Measurements from ENCODE around the gene CARD8.
A peak's percentile ranks its signal among the peaks of the same experiment; 100 is the strongest.

CARD8 gene

DNA sequence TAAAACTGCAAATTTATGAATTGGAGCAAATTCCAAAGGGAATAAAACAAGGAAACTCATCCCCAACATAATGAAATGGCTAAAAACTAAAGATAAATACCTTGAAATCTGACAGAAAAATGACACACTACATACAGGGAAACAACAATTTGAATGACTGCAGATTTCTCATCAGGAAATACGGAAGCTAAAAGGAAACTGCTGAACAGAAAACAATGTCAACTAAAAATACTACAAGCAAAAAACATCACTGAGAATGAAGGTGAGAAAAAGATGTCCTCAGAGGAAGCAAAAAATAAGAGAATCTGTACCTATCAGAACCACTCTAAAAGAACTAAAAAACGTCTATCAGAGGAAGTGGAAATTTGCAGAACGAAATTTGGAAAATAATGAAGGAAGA is 45.7 kb downstream of the CARD8 start:
- no peak for DNase-seq (ENCODE audit: low read depth, low spot score)

DNA sequence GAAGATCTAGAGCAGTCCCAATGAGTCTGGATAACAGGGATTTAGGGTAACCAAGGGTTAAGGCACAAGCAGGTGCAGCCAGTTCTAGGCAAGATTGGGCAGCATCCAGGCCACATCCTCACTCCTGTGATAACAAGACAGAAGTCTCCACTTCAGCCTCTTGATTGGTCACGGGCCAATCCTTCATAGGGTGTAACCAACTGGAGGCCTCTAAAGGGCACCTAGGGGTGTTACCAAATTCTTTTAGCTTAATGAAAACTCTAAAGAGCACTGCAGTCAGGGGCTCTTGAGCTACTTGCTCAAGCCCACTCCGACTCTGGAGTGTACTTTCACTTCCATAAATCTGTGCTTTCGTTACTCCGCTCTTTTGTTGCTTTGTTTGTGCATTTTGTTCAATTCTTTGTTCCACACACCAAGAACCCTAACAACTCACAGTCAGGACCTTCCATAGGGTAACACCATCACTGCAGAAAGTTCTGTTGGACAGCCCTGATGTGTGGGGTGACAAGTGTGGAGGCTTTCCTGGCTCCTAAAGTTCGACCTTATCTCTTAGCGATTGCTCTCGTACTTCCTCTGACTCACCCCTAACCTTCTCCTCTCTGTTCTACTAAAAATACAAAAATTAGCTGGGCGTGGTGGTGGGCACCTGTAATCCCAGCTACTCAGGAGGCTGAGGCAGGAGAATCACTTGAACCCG is 49.2 kb downstream of the CARD8 start:
- DNase-seq (ENCODE audit: low read depth, low spot score) = no peak

DNA sequence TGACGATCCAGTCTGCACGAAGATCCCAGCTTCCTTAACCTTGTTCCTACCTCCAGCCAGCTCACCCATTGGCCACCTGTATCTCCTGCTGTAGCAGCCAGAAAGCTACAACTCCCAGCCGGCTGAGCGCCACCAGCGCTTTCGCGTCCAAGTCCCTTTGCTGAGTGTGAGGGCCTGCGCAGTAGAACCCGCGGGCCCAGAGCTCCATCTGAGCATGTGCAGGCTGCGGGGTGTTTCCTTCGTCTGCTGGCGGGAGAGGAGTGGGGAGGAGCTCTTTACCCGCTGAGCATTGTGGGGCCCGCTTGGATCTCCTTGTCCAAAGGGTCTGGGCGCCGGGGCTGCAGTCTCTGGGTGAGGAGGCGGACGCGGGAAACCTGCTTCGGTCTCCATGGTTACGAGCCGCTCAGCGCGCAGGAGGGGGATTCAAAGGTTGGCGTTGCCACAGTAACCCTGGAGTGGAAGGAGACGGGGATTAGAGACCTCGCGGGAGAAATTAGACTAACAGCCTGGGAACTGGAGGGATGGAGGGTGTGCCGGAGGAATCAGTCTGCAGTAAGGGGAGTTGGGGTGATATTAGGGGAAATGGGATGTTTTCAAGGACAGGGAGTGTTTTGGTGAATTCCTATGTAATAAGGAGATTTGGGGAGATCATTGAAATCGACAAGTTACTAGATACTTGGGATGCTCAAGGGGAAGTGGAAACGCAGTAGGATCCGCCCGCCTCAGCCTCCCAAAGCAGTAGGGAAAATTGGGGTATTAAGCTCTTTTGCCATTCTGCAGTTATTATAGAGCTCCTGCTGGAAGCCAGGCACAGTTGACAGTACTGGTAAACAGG is 51.7 kb downstream of the CARD8 start:
- peak; percentile 100 for DNase-seq (ENCODE audit: low read depth, low spot score)

DNA sequence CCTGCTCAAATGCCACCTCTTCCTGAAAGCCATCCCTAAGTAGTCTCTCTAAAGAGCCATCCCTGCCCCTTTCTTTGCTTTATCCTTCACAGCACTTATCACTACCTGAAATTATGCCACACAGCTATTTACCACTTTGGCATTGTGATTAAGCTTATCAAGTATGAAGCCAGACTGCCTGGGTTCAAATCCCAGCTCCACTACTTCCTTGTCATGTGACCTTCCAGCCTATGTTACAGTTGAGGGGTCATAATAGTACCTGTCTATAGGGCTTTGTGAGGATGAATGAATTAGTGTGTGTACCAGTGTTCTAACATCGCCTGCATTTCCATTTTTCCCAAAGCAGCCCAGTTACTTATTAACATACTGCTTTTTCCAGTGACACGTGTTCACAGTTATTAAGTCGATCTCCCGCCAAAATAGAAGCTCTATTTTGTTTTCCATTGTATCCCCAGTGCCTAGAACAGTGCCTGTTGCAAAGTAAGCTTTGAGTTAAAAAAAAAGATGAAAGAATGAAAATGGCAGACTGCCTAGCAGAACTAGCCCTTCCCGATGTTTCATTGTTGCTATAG is 52.4 kb downstream of the CARD8 start:
- DNase-seq (ENCODE audit: low read depth, low spot score) = no peak

DNA sequence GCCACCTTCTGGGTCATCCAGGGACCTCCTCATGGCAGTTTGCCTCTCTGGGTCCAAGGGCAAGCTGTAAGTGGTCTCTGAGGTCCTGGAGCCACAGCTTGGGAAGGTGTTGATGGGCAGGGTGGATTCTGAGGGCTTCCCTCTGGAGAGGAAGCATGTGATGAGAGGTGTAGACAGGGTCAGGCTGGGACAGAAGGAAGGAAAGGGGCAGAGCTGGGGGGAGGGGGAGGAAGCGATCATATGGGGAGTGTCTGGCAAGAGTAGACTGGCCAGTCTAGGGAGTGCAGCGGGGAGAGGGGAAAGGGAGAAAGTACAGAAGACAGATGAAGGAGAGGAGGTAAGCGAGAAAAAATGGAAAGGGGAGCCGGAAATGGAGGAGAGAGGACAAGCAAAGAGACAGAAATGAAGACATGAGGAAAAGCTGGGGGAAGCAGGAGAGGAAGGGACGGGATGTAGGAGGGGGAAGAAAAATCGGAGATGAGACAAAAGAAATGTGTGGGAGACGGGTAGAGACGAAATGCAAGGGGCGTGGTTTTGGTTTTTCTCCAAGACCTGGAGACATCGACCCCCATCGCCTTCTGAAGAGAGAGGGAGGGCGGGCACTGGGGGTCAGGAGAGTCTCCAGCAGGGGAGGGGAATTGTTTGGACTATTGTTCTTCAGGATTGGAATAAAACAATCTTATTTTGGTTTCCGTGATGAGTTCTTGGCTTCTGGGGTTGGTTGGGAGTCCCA is 58.6 kb downstream of the CARD8 start:
- DNase-seq (ENCODE audit: low read depth, low spot score) = peak; percentile 22

DNA sequence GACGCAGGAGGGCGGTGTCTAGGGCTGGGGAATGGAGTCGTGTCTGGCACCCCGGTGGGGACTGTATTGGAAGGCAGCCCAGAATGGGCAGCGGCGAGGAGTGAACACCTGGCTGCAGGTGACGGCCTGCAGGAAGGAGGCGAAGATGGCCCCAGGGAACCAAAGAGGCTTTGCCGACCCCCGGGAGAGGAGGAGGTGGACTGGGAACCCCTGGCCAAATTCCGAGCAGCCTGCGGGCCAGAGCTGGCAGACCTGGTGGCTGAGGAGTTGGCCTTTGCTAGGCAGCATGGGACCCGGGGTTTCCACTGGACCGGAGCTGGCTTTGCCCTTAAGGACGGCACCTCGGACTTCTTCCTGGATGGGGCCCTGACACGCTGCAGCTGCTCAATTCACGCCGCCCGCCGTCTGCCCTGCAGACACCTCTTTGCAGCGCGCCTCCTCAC is 59.4 kb downstream of the CARD8 start:
- DNase-seq (ENCODE audit: low read depth, low spot score) = peak; percentile 12

DNA sequence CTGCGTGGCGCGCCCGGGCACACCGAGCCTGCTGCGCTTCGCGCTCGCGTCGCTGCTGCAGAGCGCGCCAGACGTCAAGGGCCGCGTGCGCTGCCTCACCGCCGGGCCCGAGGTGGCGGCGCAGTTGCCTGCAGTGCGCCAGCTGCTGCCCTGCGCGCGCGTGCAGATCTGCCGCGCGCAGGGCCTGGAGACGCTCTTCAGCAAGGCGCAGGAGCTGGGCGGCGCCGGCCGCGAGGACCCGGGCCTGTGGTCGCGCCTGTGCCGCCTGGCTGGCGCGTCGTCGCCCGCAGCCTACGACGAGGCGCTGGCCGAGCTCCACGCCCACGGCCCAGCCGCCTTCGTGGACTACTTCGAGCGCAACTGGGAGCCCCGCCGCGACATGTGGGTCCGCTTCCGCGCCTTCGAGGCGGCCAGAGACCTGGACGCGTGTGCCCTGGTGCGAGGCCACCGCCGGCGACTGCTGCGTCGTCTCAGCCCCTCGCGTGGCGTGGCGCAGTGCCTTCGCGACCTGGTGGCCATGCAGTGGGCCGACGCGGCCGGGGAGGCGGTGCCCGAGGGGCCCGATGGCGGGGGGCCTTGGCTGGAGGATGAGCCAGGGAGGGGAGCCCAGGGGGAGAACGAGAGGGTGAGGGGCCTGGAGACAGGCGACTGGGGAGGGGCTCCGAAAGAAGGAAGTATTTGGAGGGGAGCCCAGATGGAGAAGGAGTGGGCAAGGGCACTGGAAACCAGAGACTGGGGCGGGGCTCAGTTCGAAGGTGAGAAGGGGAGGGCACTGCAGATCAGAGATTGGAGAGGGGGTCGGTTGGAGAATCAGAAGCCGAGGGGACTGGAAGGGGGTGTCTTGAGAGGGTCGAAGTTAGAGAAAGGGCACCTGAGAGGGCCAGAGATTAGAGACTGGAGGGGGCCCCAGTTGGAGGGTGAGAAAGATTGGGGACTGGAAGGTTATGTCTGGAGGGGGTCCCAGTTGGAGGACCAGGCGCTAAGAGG is 60.6 kb downstream of the CARD8 start:
- peak; percentile 31 for DNase-seq (ENCODE audit: low read depth, low spot score)

DNA sequence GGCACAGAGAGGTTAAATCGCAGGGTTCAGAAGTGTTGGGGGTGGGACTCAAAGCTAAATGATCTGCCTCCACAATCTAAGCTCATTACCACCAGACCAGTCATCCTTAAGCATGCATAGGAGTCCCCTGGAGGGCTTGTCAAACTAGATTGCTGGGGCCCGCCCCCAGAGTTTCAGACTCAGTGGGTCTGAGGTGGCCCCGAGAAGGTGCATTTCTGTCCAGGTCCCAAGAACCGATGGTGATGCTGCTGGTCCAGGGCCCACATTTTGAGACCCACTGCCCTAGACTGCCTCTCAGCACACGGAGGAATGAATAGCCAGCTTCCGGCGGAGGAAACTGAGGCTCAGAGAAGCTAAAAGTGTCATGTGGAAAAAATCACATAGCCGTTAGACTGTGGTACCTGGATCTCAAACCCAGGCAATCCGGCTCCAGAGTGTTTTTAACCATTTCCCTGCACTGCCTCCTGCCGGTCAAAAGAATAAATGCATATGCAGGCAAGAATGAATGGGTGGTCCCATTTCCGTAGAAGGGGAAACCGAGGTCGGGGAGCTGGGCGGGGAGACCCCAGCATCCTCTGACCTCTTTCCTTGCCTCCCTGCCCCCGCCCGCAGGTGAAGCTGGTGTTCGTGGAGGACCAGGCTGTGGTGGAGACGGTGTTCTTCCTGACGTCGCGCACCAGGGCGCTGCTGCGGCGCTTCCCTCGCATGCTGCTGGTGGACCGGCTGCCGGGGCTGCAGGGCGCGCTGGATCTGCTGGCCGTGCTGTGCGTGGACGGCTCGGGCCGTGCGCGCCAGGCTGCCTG is 61.5 kb downstream of the CARD8 start:
- DNase-seq (ENCODE audit: low read depth, low spot score) = peak; percentile 30

DNA sequence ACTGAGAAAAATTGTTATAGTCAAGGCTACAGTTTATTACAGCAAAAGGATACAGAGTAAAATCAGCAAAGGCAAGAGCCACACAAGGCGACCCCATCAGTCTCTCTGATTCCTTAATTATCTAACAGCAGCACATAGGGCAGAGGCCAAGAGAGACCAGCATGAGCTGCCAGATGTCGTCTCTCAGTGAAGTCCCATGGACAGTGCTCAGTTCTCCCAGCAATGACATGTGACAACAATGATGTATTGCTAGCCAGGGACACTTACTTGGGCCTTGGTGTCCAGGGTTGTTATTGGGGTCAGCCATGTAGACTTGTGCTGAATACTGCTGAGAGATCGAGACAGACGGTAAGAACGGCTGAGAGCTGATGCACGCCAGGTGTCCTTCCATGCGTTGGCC is 63.0 kb downstream of the CARD8 start:
- no peak for DNase-seq (ENCODE audit: low read depth, low spot score)

DNA sequence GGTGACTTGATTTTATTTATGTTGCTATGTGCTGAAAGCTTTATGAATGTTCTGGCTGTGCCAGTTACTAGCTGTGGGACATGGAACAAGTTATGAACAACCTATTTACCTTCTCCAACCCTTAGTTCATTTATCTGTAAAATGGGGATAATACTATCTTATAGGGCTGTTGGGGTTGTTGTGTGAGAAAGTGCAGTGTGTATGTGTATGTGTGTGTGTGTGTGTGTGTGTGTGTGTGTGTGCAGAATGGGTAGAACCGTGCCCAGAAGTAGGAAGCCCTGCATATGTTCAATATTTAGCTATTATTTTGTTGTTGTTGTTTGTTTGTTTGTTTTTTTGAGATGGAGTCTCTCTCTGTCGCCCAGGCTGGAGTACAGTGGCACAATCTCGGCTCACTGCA is 64.8 kb downstream of the CARD8 start:
- DNase-seq (ENCODE audit: low read depth, low spot score) = no peak

DNA sequence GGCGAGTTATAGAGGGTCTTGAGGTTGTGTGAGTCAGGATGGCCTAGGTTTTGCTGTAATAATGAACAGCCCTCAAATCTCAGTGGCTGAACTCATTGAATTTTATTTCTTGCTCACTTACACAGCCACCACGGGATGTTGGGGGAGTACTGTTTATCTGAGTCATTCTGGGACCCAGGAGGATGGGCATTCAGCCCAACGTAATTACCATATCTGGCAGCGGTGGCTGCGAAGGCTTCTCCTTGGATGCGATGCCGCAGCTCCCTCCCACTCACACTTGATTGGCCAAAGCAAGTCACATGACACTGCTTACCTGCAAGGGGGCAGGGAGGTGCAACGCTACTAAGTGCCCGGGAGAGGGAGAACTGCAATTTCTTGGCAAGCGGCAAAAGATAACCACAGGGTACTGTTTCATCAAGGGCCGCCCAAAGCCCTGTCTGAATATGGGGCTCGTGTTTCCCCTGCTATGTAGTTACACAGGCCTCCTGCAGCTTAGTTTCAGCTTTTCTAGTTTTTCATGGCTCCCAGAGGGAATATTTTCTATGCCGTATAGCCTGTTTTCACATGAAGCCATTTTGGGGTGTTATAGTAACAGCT is 65.3 kb downstream of the CARD8 start:
- peak; percentile 96 for DNase-seq (ENCODE audit: low read depth, low spot score)

DNA sequence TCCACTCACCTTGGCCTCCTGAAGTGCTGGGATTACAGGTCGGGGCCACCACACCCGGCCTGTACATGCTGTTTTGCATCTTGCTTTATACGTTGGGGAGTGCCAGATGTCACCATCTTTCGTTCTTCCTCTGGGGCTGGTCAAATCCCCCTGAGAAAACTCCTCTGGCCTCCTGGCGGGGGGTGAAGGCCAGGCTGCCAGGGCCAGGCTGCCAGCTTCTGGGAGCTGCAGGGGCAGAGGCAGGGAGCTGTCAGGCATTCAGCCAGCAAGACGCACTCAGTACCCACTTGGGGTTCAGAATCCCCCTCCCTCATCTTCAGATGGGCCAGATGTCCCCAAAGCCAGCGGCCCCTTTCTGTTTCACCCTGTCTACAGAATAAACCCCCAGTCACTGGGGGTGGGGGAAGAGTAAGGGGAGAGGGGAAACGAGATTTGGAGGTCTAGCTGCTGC is 69.1 kb downstream of the CARD8 start:
- no peak for DNase-seq (ENCODE audit: low read depth, low spot score)

DNA sequence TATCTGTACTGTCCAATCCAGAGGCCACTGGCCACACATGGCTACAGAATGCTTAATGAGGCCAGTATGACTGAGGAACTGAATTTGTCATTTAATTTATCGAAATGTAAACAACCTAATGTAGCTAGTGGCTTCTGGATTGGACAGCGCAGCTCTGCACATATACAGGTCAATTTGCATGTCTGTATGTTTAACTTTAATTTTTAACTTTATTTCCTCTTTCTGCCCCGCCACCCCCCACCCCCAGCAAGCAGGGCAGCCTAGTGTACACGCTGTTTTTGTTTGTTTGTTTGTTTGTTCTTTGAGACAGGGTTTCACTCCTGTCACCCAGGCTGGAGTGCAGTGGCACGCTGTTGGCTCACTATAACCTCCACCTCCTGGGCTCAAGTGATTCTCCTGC is 69.7 kb downstream of the CARD8 start:
- no peak for DNase-seq (ENCODE audit: low read depth, low spot score)

DNA sequence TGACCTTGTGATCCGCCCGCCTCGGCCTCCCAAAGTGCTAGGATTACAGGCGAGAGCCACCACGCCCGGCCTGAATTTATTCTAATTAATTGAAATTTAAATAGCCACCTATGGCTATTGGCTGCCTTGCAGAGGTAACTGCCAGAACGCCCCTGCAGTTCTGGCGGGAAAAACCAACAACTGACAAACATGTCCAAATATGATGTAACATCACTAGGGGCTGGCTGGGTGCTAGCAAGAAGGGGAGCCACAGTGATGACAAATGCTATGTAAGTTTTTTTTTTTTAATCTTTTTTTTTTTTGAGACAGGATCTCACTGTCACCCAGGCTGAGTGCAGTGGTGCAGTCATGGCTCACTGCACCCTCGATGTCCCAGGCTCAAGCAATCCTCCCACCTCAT is 72.4 kb downstream of the CARD8 start:
- DNase-seq (ENCODE audit: low read depth, low spot score) = no peak

DNA sequence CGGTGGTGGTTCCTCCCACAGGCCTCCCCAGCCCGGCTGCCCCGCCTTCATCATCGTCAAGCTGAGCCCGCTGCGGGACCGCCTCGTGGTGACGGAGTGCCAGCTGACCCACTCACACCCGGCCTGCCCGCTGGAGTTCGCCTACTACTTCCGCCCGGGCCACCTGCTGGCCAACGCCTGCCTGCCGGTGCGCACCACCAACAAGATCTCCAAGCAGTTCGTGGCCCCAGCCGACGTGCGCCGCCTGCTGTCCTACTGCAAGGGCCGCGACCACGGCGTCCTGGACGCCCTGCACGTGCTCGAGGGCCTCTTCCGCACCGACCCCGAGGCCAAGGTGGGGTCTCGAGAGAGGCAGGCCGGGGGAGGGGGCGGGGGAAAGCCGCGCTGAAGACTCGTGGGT is 73.3 kb downstream of the CARD8 start:
- DNase-seq (ENCODE audit: low read depth, low spot score) = peak; percentile 22

DNA sequence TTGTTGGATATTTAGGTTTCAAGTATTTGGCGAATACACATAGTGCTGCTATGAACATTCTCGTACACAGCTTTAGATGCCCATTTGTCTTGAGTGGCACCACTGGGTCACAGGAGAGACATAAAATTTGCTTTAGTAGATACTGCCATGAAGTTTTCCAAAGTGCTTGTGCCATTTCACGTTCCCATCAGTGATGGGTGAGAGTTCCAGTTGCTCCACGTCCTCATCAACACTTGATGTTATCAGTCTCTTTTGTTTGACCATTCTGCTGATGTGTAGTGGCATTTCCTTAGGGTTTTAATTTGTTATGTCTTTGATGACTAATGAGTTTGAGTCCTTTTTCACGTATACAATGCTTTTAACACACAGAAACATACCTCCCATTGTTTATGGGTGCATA is 74.2 kb downstream of the CARD8 start:
- no peak for DNase-seq (ENCODE audit: low read depth, low spot score)

DNA sequence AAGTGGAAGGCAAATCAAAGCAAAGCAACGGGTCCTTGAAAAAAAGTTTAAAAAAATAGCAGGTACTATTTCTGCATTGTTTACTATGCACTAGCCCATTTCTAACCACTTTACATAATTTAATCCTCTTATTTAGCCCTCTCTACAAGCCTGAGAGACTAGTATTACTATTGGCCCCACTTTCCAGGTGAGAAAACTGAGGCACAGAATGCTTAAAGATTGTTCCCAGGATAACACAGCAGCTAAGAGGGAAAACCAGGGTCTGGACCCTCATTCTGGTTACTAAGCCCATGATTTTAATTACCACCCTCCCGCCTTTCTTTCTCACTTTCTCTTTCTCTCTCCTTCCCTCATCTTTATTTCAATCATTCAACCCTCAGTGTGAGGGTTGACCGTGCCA is 79.5 kb downstream of the CARD8 start:
- no peak for DNase-seq (ENCODE audit: low read depth, low spot score)

DNA sequence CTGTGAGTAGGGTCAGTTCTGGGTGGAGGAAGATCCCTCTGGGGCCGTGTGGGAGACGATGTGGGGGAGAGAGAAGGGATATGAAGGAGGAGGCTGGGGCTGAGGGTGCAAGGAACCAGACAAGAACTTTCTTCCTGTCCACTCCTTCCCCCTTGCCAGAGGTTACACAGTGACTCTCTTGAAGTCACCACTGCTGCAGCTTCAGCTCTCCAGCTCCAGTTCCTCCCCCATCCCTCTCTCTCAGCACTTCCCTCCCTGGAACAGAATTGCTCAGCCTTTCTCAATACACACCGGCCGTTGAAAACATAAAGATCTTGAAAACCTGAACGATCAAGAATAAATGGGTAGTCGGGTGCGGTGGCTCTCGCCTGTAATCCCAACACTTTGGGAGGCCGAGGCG is 80.1 kb downstream of the CARD8 start:
- no peak for DNase-seq (ENCODE audit: low read depth, low spot score)

DNA sequence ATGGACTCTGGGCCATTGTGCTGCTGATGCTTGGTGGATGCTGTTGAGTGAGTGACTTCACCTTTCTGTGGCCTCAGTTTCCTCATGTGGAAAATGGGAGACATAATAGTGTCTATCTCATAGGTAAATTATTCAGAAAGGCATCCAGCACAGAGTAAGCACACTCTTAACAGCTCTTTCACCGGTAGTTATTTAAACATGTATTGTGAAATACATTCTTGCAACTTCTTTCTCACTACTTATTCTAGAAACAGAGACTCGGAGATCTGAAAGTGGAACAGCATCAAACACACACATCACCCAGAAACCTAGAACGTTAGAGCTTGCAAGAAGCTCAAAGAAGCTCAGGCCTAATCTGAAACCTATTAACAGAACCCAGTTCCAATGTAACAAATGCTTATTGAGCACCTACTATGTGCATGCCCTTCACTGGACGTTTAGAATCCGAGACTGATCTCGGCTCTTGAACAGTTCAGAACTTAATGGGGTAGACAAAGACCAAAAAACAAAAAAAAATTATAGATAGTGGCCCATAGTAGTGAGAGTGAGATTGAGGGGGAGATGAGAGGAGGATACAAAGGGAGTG is 81.2 kb downstream of the CARD8 start:
- no peak for DNase-seq (ENCODE audit: low read depth, low spot score)
